ACHN (cell line): ENCODE results near the gene RPS14.

Experiments used
- DNase-seq: peaks from one replicate; pipeline ENCODE4 v3.0.0-alpha.2; 2015
- in situ Hi-C: cut with HindIII; loops from 2 replicates; pipeline ENCODE4 v1.10.0; 2017; ENCODE audit warnings: low sequenced_read_pairs, low pct_ligation_motif_present, low pct_unique_long_range_greater_than_20kb

Gene RPS14

DNA sequence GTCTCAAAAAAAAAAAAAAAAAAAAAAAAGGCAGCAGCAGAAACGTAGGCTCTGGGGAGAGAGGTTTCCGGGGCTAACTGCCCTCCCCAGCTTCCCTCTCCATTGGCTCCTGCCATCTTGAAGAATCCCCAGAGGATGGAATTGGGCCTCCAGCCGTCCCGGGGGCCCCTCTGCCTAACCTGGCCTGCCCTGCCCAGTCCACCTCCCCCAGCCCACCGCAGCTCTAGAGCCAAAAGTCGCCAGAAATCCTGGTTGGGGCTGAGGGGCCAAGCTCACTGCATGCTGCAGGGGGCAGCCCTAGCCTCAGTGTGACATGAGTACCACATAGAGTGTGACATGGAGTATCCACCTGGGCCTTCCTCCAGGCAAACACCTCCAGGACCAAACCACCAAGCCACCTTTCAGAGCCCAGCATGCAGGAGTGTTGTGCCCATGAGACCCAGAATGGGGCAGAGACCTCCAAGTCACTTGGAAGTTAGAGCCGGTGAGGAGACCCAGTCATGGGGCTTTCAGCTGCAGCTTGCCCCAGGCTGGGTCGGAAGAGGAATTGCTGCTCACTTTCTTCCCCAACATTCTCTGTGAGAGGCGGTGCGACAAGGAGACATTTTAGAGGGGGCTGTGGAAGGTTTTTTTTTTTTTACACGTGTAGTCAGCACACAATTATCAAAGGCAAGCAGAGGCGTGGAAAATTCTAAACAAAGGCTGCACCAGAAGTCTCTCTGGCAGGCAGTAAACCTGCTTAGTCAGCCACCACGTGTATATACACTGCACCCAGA, 54.4 kb downstream of the RPS14 start:
- DNase-seq = no peak
- in situ Hi-C loops = no loop called here

DNA sequence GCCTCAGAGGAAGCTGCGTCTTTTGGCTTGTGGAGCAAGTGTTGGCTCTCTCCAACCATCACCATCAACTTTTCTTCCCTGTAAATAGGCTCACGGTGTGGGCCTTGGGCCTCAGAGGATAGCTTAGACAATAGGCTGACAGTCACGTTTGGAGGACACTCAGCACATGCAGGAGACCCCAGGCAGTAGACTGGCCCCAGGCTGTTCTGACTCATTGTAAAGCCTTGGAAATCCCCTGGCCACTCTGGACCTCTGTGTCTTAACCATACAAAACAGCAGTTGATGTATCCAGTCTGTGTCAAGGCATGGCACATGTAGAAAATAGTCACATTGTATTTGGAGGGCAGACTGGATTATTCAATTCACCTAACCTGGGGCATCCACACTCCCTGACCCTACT, 55.4 kb downstream of the RPS14 start:
- in situ Hi-C loops = no loop called here
- DNase-seq = no peak

- in situ Hi-C loops = no loop called here
- DNase-seq = no peak
Observed at GRCh38 chr5:150393096-150393645, 56.4 kb downstream of the RPS14 start.

DNA sequence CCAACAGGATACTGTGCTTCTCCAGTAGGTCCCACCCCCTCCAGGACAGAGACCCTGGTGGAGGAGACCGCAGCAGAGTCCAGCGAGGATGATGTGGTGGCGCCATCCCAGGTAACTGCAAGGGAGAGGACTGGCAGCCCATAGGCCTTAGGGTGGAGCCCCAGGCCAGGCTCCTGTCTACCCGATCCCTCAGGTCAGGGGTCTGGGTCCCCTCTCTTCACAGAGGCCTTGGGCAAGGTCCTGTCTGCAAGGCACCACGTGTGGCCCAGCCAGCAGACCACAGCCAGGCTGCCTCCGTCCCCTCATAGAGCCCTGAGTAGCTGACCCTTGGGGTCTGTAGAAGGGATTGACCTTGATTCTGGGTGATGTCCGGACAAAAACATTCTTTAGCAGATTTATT, 56.9 kb downstream of the RPS14 start:
- in situ Hi-C loops = no loop called here
- no peak for DNase-seq
